HG03196 (cell line): ENCODE results near the gene MRPL48.
"Not testable (repeated sequence)": the region's sequence is repeated elsewhere in the genome, so short reads cannot be mapped to it uniquely, and the experiment has no call there.

ENCODE experiments used
- ATAC-seq: cut with Tn5 transposase; IDR thresholded peaks from one replicate; pipeline ENCODE4 v1.9.1; 2021; ENCODE audit not compliant: unreplicated experiment

The MRPL48 gene

GRCh38 chr11:73787643-73788558 lies at the start of gene MRPL48:
Gene MRPL48 (plus strand): TSS chr11:73787874. CDS start chr11:73787972, 98 bp downstream.
- ATAC-seq = peak; percentile 84

GRCh38 chr11:73743045-73743444 lies 44.6 kb upstream of the MRPL48 start:
- ATAC-seq = no peak

- ATAC-seq = no peak
Observed at GRCh38 chr11:73746701-73747100, 41.0 kb upstream of the MRPL48 start.

GRCh38 chr11:73747762-73748161 lies 39.9 kb upstream of the MRPL48 start:
- ATAC-seq = no peak

- no peak for ATAC-seq
Observed at GRCh38 chr11:73748300-73748699, 39.4 kb upstream of the MRPL48 start.

- ATAC-seq = no peak
Observed at GRCh38 chr11:73749118-73749517, 38.6 kb upstream of the MRPL48 start.

- no peak for ATAC-seq
Observed at GRCh38 chr11:73750228-73750627, 37.4 kb upstream of the MRPL48 start.

- not testable (repeated sequence) for ATAC-seq
Observed at GRCh38 chr11:73750862-73751261, 36.8 kb upstream of the MRPL48 start.

GRCh38 chr11:73752216-73752867 lies 35.3 kb upstream of the MRPL48 start:
- no peak for ATAC-seq

GRCh38 chr11:73752903-73753302 lies 34.8 kb upstream of the MRPL48 start:
- no peak for ATAC-seq

- no peak for ATAC-seq
Observed at GRCh38 chr11:73753938-73754337, 33.7 kb upstream of the MRPL48 start.

- no peak for ATAC-seq
Observed at GRCh38 chr11:73755670-73756069, 32.0 kb upstream of the MRPL48 start.

- no peak for ATAC-seq
Observed at GRCh38 chr11:73757598-73757997, 30.1 kb upstream of the MRPL48 start.

- no peak for ATAC-seq
Observed at GRCh38 chr11:73758451-73758850, 29.2 kb upstream of the MRPL48 start.

GRCh38 chr11:73759610-73760134 lies 28.0 kb upstream of the MRPL48 start:
- no peak for ATAC-seq

- peak; percentile 12 for ATAC-seq
Observed at GRCh38 chr11:73760135-73760678, 27.5 kb upstream of the MRPL48 start.

- peak; percentile 97 for ATAC-seq
Observed at GRCh38 chr11:73760679-73761402, 26.8 kb upstream of the MRPL48 start, which contains the start of gene RAB6A. Gene RAB6A (minus strand): TSS chr11:73761074. CDS start chr11:73760635, 439 bp downstream.

GRCh38 chr11:73761403-73761945 lies 26.2 kb upstream of the MRPL48 start:
- ATAC-seq = peak; percentile 14

- ATAC-seq = no peak
Observed at GRCh38 chr11:73762732-73763131, 24.9 kb upstream of the MRPL48 start.

- no peak for ATAC-seq
Observed at GRCh38 chr11:73766763-73767162, 20.9 kb upstream of the MRPL48 start.

- ATAC-seq = not testable (repeated sequence)
Observed at GRCh38 chr11:73770811-73771210, 16.9 kb upstream of the MRPL48 start.
